ENCODE results near the gene NFKBIA.

GRCh38 chr14:35438910-35439713, 34.6 kb upstream of the NFKBIA start:
- TF ChIP-seq CTCF (IDR thresholded peaks at IDR 0.05) (no peak), POLR2A (IDR thresholded peaks at IDR 0.05) (no peak)

All from uterus (tissue), 2 donors.